H1 (cell line): ENCODE results near the gene SMC3. TPM values are rescaled to one million over a fixed set of nuclear protein-coding genes. Genes with fewer than 3 reads are reported as not detected.

Experiments used
- CTCF ChIA-PET: fragments of 300-600 bp; sonication (Branson Sonifier 250); formaldehyde crosslinking; loops from one replicate; lab custom pipeline; 2021; ENCODE audit not compliant: partially characterized antibody; lab: Charles Lee
- POLR2A ChIA-PET: fragments of 300-600 bp; sonication (Branson Sonifier 250); formaldehyde crosslinking; loops from one replicate; lab custom pipeline; 2021; ENCODE audit warnings: inconsistent platforms; ENCODE audit not compliant: partially characterized antibody; lab: Charles Lee
- DNase-seq, 2 experiments: peaks; one replicate each; pipeline versions ENCODE4 v3.0.0 to v3.0.0-alpha.2; 2010 to 2022; ENCODE audit warnings: low spot score in 2 of 2, low read depth in 1 of 2, mixed read lengths in 1 of 2
- FAIRE-seq: peaks from 2 replicates; lab custom pipeline; 2011; peaks lifted over from hg19 to GRCh38; lab: Jason Lieb, UNC
- H2AFZ ChIP-seq: 2 replicates; pipeline ENCODE4 v1.8.1; 2012; ENCODE audit warnings: low read length, inconsistent platforms
- H2AK5ac ChIP-seq: 2 replicates; pipeline ENCODE4 v1.6.1; 2013; ENCODE audit warnings: low read depth, low read length
- H2BK120ac ChIP-seq: replicated peaks from 2 replicates; pipeline ENCODE3; 2013; ENCODE audit warnings: low read depth, low read length, inconsistent platforms
- H2BK12ac ChIP-seq: 2 replicates; pipeline ENCODE4 v1.6.1; 2013; ENCODE audit warnings: low read depth, low read length
- H2BK15ac ChIP-seq: 2 replicates; pipeline ENCODE4 v1.6.1; 2013; ENCODE audit warnings: low read length
- H2BK20ac ChIP-seq: 2 replicates; pipeline ENCODE4 v1.6.1; 2013; ENCODE audit warnings: low read length
- H2BK5ac ChIP-seq: 2 replicates; pipeline ENCODE4 v1.6.1; 2013; ENCODE audit warnings: low read depth, low read length
- H3K14ac ChIP-seq: 2 replicates; pipeline ENCODE4 v1.6.1; 2013; ENCODE audit warnings: inconsistent platforms; ENCODE audit not compliant: insufficient read length
- H3K18ac ChIP-seq: 2 replicates; pipeline ENCODE4 v1.6.1; 2013; ENCODE audit warnings: low read length; ENCODE audit errors: extremely low read depth
- H3K23ac ChIP-seq: 2 replicates; pipeline ENCODE4 v1.6.1; 2013; ENCODE audit warnings: inconsistent platforms; ENCODE audit not compliant: insufficient read length
- H3K23me2 ChIP-seq: 2 replicates; pipeline ENCODE4 v1.6.1; 2013; ENCODE audit warnings: low read depth, low read length
- H3K27ac ChIP-seq: 2 replicates; pipeline ENCODE4 v1.6.1; 2011; ENCODE audit warnings: low read depth, low read length, inconsistent platforms
- H3K27me3 ChIP-seq, 4 experiments: replicated peaks in 1 of 4; 1 replicate in 1 of 4; 2 replicates in 3 of 4; pipeline versions ENCODE4 v1.6.1 to v1.8.1; 2011 to 2013; ENCODE audit warnings: low read length in 3 of 4, mild to moderate bottlenecking in 3 of 4, inconsistent platforms in 2 of 4, mixed read lengths in 2 of 4, moderate library complexity in 1 of 4; ENCODE audit not compliant: control insufficient read depth in 3 of 4, insufficient read depth in 3 of 4; ENCODE audit errors: extremely low read depth in 1 of 4
- H3K36me3 ChIP-seq, 4 experiments: 2 replicates each; pipeline versions ENCODE4 v1.6.1 to v1.8.1; 2011 to 2013; ENCODE audit warnings: mild to moderate bottlenecking in 4 of 4, low read length in 3 of 4, moderate library complexity in 2 of 4, control low read depth in 1 of 4, inconsistent platforms in 1 of 4; ENCODE audit not compliant: insufficient read depth in 4 of 4, control insufficient read depth in 2 of 4
- H3K4ac ChIP-seq: replicated peaks from 2 replicates; pipeline ENCODE3; 2013; ENCODE audit warnings: low read length, low read depth, mixed read lengths, inconsistent platforms; ENCODE audit not compliant: insufficient read length
- H3K4me1 ChIP-seq, 4 experiments: replicated peaks in 1 of 4; 1 replicate in 1 of 4; 2 replicates in 3 of 4; pipeline versions ENCODE4 v1.6.1 to v1.8.1; 2011 to 2013; ENCODE audit warnings: low read length in 3 of 4, inconsistent platforms in 2 of 4, mixed read lengths in 1 of 4; ENCODE audit not compliant: insufficient read depth in 4 of 4, control insufficient read depth in 3 of 4
- H3K4me2 ChIP-seq, 2 experiments: 2 replicates each; pipeline versions ENCODE4 v1.6.1 to v1.8.1; 2011 to 2013; ENCODE audit warnings: low read depth in 2 of 2, low read length in 2 of 2, control low read depth in 1 of 2, inconsistent platforms in 1 of 2, mild to moderate bottlenecking in 1 of 2; ENCODE audit not compliant: insufficient read depth in 1 of 2
- H3K4me3 ChIP-seq, 4 experiments: fragments of 200-600, 300-600 bp in 1 of 4; sonication (generic), shearing (Covaris generic), sonication (Bioruptor Twin) in 1 of 4; 2 replicates each; pipeline versions ENCODE4 v1.5.1 to v1.8.1; 2011 to 2016; ENCODE audit warnings: low read length in 4 of 4, low read depth in 3 of 4, control low read depth in 2 of 4, inconsistent platforms in 2 of 4, mild to moderate bottlenecking in 2 of 4, mixed read lengths in 1 of 4, moderate library complexity in 1 of 4; ENCODE audit not compliant: insufficient read depth in 2 of 4; ENCODE audit errors: extremely low read depth in 1 of 4
- H3K56ac ChIP-seq: replicated peaks from 2 replicates; pipeline ENCODE3; 2013; ENCODE audit warnings: low read depth, mild to moderate bottlenecking, mixed read lengths, low read length, inconsistent platforms; ENCODE audit not compliant: insufficient read length
- H3K79me1 ChIP-seq: 2 replicates; pipeline ENCODE4 v1.6.1; 2013; ENCODE audit warnings: low read depth, low read length, control low read depth
- H3K79me2 ChIP-seq, 2 experiments: 2 replicates each; pipeline versions ENCODE4 v1.6.1 to v1.8.1; 2012 to 2013; ENCODE audit warnings: low read length in 2 of 2, mild to moderate bottlenecking in 2 of 2, inconsistent platforms in 1 of 2; ENCODE audit not compliant: insufficient read depth in 2 of 2, control insufficient read depth in 1 of 2
- H3K9ac ChIP-seq, 4 experiments: replicated peaks in 1 of 4; 1 replicate in 1 of 4; 2 replicates in 3 of 4; pipeline versions ENCODE4 v1.6.1 to v1.8.1; 2011 to 2013; ENCODE audit warnings: low read depth in 3 of 4, low read length in 3 of 4, control low read depth in 2 of 4, mild to moderate bottlenecking in 2 of 4, moderate library complexity in 2 of 4, inconsistent platforms in 1 of 4; ENCODE audit errors: extremely low read depth in 1 of 4
- H3K9me3 ChIP-seq, 2 experiments: 2 replicates each; pipeline versions ENCODE4 v1.6.1 to v1.8.1; 2012 to 2013; ENCODE audit warnings: mild to moderate bottlenecking in 2 of 2, moderate library complexity in 2 of 2, control low read depth in 1 of 2, inconsistent platforms in 1 of 2, low read depth in 1 of 2, low read length in 1 of 2, mixed read lengths in 1 of 2; ENCODE audit not compliant: insufficient read depth in 2 of 2
- H4K20me1 ChIP-seq, 2 experiments: replicated peaks in 1 of 2; 2 replicates each; pipeline versions ENCODE3 to v1.8.1; 2011 to 2013; ENCODE audit warnings: inconsistent platforms in 2 of 2, low read length in 2 of 2, mild to moderate bottlenecking in 1 of 2; ENCODE audit not compliant: insufficient read depth in 2 of 2, control insufficient read depth in 1 of 2
- H4K5ac ChIP-seq: 2 replicates; pipeline ENCODE4 v1.6.1; 2013; ENCODE audit warnings: low read length, low read depth, mixed read lengths, inconsistent platforms; ENCODE audit not compliant: insufficient read length
- H4K8ac ChIP-seq: 2 replicates; pipeline ENCODE4 v1.8.0; 2013; ENCODE audit warnings: mild to moderate bottlenecking, moderate library complexity, low read length, inconsistent platforms; ENCODE audit not compliant: insufficient read depth; ENCODE audit errors: extremely low read depth
- H4K91ac ChIP-seq: replicated peaks from 2 replicates; pipeline ENCODE3; 2013; ENCODE audit warnings: low read length, mixed read lengths, inconsistent platforms; ENCODE audit not compliant: insufficient read length
- ASH2L ChIP-seq: fragments of 200-600, 300-600 bp; sonication (generic); IDR thresholded peaks from one replicate; pipeline ENCODE4 v1.7.1; 2017; ENCODE audit warnings: low read length
- RNF2 ChIP-seq: fragments of 200-900, 300-1000 bp; sonication (generic); IDR thresholded peaks from 2 replicates; pipeline ENCODE4 v1.7.1; 2016; ENCODE audit warnings: borderline replicate concordance, low read depth, mild to moderate bottlenecking, antibody characterized with exemption, low read length; ENCODE audit not compliant: poor library complexity, severe bottlenecking; ENCODE audit errors: missing control alignments
- SIRT6 ChIP-seq: IDR thresholded peaks from one replicate; pipeline ENCODE4 v1.7.1; 2012; ENCODE audit warnings: low read length, inconsistent platforms
- WGBS, 2 experiments: shearing (Covaris generic) in 1 of 2; methylation state at CpG; one replicate each; pipeline versions ENCODE4 v1.1.6 to v1.1.7; 2013 to 2015; ENCODE audit warnings: low lambda C conversion rate in 2 of 2, mixed read lengths in 2 of 2, inconsistent platforms in 1 of 2, low coverage in 1 of 2, missing lambda C conversion rate in 1 of 2; ENCODE audit not compliant: insufficient replicate concordance in 2 of 2, insufficient coverage in 1 of 2, insufficient read length in 1 of 2; ENCODE audit errors: extremely low coverage in 1 of 2, missing lambda C conversion rate in 1 of 2; 5-methylcytosine and 5-hydroxymethylcytosine counted together
- polyA plus RNA-seq, 7 experiments: library from polyadenylated mRNA; depleted of rRNA in 3 of 7; stranded (reverse) in 5 of 7; unstranded in 2 of 7; fragments of >200 nt in 5 of 7; fragments of 200-250 nt in 2 of 7; gene quantifications; 1 replicate in 5 of 7; 2 replicates in 1 of 7; 4 replicates in 1 of 7; pipeline versions ENCODE4 v1.2.1 to v1.2.3, GENCODE V29; 2011 to 2013; ENCODE audit warnings: missing spikeins in 2 of 7, mixed read lengths in 2 of 7
- total RNA-seq: library from RNA; stranded (reverse); fragmentation: NEBNext Ultra II Directional; extraction: Animal tissue kit (Norgen Biotek cat#: 25700); gene quantifications from 2 replicates; pipeline ENCODE4 v1.2.1, GENCODE V29; 2021

Gene SMC3
- total and polyA plus RNA-seq, 2 of the 8 experiments (the other 6 are each of a cell fraction or from before 2014, with no cell fraction given), result 12.7 to 93.4 TPM

- TF ChIP-seq ASH2L (no peak), SIRT6 (no peak), RNF2 (no peak)
- H3K79me2 ChIP-seq, result no peaks in the 10 kb centered on the region
- CTCF ChIA-PET, result no interaction called here
Measured at GRCh38 chr10:110625356-110625894, 57.9 kb downstream of the SMC3 start.

More at GRCh38 chr10:110625356-110625894, 57.9 kb downstream of the SMC3 start:
- H4K91ac ChIP-seq, result no peak overlapping the region
- no peak overlapping the region for H3K9ac ChIP-seq
- no peak overlapping the region for H2BK12ac ChIP-seq
- H3K4me3 ChIP-seq, result no peak overlapping the region
- H3K9me3 ChIP-seq, result no peaks in the 10 kb centered on the region
- no peak overlapping the region for H3K27ac ChIP-seq
- no peak overlapping the region for H4K5ac ChIP-seq
- no peak overlapping the region for H2BK15ac ChIP-seq
- H2BK20ac ChIP-seq, result no peak overlapping the region
- WGBS, 2 experiments, result 87% methylated on average over 6 of the region's 6 CpGs; no CpG with 5 or more reads in 1 of the 2 experiments
- no peak for FAIRE-seq
- no peak overlapping the region for H2AFZ ChIP-seq
- H3K27me3 ChIP-seq, result no peaks in the 10 kb centered on the region
- no peak overlapping the region for H3K56ac ChIP-seq
- no peak overlapping the region for H3K23ac ChIP-seq
- H3K23me2 ChIP-seq, result no peaks in the 10 kb centered on the region
- H3K4me2 ChIP-seq, result no peak overlapping the region
- H3K4me1 ChIP-seq, result peaks cover 0 to 6% (median 1%) of the 10 kb centered on the region in 4 experiments; a peak in 2 of 7 replicates
- POLR2A ChIA-PET, result no interaction called here
- H3K79me1 ChIP-seq, result no peaks in the 10 kb centered on the region
- no peak overlapping the region for H3K14ac ChIP-seq
- DNase-seq, result no peak
- H3K4ac ChIP-seq, result no peak overlapping the region
- H4K20me1 ChIP-seq, result no peaks in the 10 kb centered on the region
- H3K36me3 ChIP-seq, result no peaks in the 10 kb centered on the region
- no peak overlapping the region for H2BK120ac ChIP-seq
- no peak overlapping the region for H2BK5ac ChIP-seq
- H4K8ac ChIP-seq, result no peak overlapping the region
- H2AK5ac ChIP-seq, result no peak overlapping the region
- no peak overlapping the region for H3K18ac ChIP-seq
